A673 (cell line): ENCODE measurements around the gene KCNK7. TPM values are rescaled to one million over a fixed set of nuclear protein-coding genes. Genes with fewer than 3 reads are reported as not detected.
"Not testable (repeated sequence)": the region's sequence is repeated elsewhere in the genome, so short reads cannot be mapped to it uniquely, and the experiment has no call there.

Experiments used
- BruUV-seq: library from RNA; stranded (reverse); fragments of 400-500 nt; replicated peaks from 2 replicates; lab custom pipeline; 2021; lab: Mats Ljungman, UMichigan
- CTCF ChIA-PET: fragments of 300-600 bp; sonication (Branson Sonifier 250); formaldehyde crosslinking; loops from one replicate; lab custom pipeline; 2022; ENCODE audit warnings: antibody characterized with exemption; lab: Charles Lee
- POLR2A ChIA-PET: fragments of 300-600 bp; sonication (Branson Sonifier 250); formaldehyde crosslinking; loops from one replicate; lab custom pipeline; 2022; ENCODE audit warnings: antibody characterized with exemption; ENCODE audit not compliant: low non-redundant PET; lab: Charles Lee
- DNase-seq: peaks from one replicate; pipeline ENCODE4 v3.0.0-alpha.2; 2015; ENCODE audit warnings: low spot score
- H3K27ac ChIP-seq: fragments of 200-600 bp; sonication (generic); 2 replicates; pipeline ENCODE4 v1.5.1; 2016; ENCODE audit warnings: mixed run types, low read depth, mild to moderate bottlenecking, mixed read lengths, antibody characterized with exemption, low read length; ENCODE audit not compliant: poor library complexity, severe bottlenecking
- H3K27me3 ChIP-seq: fragments of 200-600 bp; sonication (generic); replicated peaks from 2 replicates; pipeline ENCODE4 v1.6.1; 2017; ENCODE audit warnings: mixed run types, low read depth, mild to moderate bottlenecking, mixed read lengths, antibody characterized with exemption, low read length; ENCODE audit not compliant: insufficient read depth, poor library complexity
- H3K36me3 ChIP-seq: fragments of 200-600 bp; sonication (generic); 2 replicates; pipeline ENCODE4 v1.6.1; 2016; ENCODE audit warnings: mixed run types, mild to moderate bottlenecking, mixed read lengths, antibody characterized with exemption, low read length; ENCODE audit not compliant: insufficient read depth, poor library complexity, severe bottlenecking
- H3K4me1 ChIP-seq: fragments of 200-600 bp; sonication (generic); 2 replicates; pipeline ENCODE4 v1.6.1; 2017; ENCODE audit warnings: mixed run types, mild to moderate bottlenecking, mixed read lengths, antibody characterized with exemption, low read length; ENCODE audit not compliant: insufficient read depth, poor library complexity, severe bottlenecking
- H3K4me3 ChIP-seq: fragments of 200-600 bp; sonication (generic); 2 replicates; pipeline ENCODE4 v1.5.1; 2016; ENCODE audit warnings: low read depth, mixed run types, mild to moderate bottlenecking, mixed read lengths, low read length; ENCODE audit not compliant: poor library complexity, severe bottlenecking
- H3K9me3 ChIP-seq: fragments of 200-600 bp; sonication (generic); 2 replicates; pipeline ENCODE4 v1.6.1; 2016; ENCODE audit warnings: mixed run types, low read depth, mild to moderate bottlenecking, mixed read lengths, antibody characterized with exemption, low read length; ENCODE audit not compliant: poor library complexity, severe bottlenecking
- EZH2 ChIP-seq: fragments of 200-600 bp; sonication (generic); IDR thresholded peaks from 2 replicates; pipeline ENCODE4 v1.6.1; 2017; ENCODE audit warnings: borderline replicate concordance, low read depth, mild to moderate bottlenecking, mixed read lengths, antibody characterized with exemption, low read length; ENCODE audit not compliant: poor library complexity, severe bottlenecking
- intact Hi-C: fragments of 100-400 bp; cut with micrococcal nuclease; formaldehyde crosslinking; loops from one replicate; pipeline ENCODE4 v1.10.0; 2022; ENCODE audit not compliant: unreplicated experiment
- total RNA-seq: library from RNA; stranded (reverse); gene quantifications from 2 replicates; pipeline ENCODE4 v1.2.3, GENCODE V29; 2021
- TF ChIP-seq, protein P1 (sequence below): fragments of 300-800, 200-600 bp; sonication (generic); conservative IDR thresholded peaks from 2 replicates; pipeline ENCODE4 v1.5.1; 2017; ENCODE audit warnings: low read depth, mild to moderate bottlenecking, antibody characterized with exemption, low read length, moderate library complexity, mixed read lengths

Gene KCNK7
- total RNA-seq, 1 experiment from 2014 or later = 2.3 TPM

DNA sequence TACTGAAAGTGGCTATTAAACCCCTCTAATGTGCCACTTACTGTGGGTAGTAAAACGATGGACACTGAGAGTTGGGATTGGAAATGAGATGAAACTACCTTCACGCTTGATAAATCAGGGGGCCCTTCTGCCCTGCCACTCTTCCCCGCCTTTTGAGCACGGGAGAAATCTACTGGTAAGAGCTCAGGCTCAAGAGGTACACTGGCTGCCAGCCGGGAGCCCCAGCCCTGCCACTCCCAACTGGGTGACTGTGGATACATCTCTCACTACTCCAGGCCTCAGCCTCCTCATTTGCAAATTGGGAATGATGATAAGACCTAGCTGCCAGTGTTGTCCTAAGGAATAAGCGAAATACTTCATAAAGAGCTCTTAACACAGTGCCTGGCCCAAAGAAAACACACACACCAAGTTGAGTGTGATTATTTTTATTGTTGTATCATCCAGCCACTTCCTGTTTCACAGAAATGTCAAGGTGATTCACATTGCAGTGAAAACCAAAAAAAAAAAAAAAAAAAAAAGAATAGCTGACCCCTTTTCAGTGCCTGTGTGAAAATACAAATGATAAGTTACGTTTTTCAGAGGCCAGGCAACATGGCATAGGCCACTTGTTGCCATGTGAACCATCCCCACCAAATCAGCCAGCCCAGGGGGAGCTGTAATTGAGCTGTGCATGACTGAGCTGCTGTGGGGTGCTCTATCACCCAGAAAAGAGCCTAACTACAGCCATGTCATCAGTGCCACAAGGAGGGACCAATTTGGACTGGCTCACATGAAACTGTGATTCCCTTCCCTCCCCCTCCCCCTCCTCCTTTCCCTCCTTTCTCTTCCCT is 29.8 kb downstream of the KCNK7 start:
- ChIA-PET CTCF (interaction anchor here (0.7 kb wide), 1 partner anchor 213 kb away, joined by 7 read pairs; no protein-coding TSS in a partner anchor), POLR2A (no interaction called here)
- Histone ChIP-seq H3K4me1 (peaks cover 10% of the 10 kb centered on the region), H3K4me3 (no peak overlapping the region), H3K27me3 (no peaks in the 10 kb centered on the region), H3K27ac (no peak overlapping the region), H3K9me3 (no peaks in the 10 kb centered on the region), H3K36me3 (peaks cover 6% of the 10 kb centered on the region)
- no peak for TF ChIP-seq EZH2
- TF ChIP-seq, protein P1, sequence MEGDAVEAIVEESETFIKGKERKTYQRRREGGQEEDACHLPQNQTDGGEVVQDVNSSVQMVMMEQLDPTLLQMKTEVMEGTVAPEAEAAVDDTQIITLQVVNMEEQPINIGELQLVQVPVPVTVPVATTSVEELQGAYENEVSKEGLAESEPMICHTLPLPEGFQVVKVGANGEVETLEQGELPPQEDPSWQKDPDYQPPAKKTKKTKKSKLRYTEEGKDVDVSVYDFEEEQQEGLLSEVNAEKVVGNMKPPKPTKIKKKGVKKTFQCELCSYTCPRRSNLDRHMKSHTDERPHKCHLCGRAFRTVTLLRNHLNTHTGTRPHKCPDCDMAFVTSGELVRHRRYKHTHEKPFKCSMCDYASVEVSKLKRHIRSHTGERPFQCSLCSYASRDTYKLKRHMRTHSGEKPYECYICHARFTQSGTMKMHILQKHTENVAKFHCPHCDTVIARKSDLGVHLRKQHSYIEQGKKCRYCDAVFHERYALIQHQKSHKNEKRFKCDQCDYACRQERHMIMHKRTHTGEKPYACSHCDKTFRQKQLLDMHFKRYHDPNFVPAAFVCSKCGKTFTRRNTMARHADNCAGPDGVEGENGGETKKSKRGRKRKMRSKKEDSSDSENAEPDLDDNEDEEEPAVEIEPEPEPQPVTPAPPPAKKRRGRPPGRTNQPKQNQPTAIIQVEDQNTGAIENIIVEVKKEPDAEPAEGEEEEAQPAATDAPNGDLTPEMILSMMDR = no peak
- no peak for DNase-seq
- BruUV-seq = no TSS peak
- intact Hi-C loops = no loop called here

DNA sequence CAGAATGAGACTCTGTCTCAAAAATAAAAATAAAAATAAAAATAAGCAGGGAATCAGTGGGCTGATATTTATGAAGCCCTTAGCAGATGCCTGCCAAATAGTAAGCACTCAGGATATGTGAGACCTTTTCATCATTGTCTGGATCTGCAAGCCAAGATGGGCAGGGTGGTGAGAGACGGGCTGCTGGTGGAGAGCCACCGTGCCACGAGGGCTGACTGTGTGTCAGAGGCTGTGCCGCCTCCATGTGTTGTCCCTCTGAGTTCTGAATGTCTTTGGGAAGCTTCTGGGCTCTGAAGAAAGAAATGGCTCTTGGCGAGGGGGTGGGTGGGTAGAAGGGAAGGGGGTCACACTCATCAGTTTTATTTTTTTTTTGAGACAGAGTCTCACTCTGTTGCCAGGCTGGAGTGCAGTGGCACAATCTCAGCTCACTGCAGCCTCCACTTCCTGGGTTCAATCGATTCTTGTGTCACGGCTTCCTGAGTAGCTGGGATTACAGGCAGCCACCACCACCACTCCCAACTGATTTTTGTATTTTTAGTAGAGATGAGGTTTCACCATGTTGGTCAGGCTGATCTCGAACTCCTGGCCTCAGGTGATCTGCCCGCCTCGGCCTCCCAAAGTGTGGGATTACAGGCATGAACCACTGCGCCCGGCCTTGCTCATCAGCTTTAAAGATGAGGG is 30.6 kb downstream of the KCNK7 start:
- CTCF ChIA-PET = not testable (repeated sequence)
- POLR2A ChIA-PET = interaction anchor here (0.7 kb wide), 1 partner anchor 258 kb away, joined by 6 read pairs; no protein-coding TSS in a partner anchor
- peaks cover 18% of the 10 kb centered on the region for H3K4me1 ChIP-seq

DNA sequence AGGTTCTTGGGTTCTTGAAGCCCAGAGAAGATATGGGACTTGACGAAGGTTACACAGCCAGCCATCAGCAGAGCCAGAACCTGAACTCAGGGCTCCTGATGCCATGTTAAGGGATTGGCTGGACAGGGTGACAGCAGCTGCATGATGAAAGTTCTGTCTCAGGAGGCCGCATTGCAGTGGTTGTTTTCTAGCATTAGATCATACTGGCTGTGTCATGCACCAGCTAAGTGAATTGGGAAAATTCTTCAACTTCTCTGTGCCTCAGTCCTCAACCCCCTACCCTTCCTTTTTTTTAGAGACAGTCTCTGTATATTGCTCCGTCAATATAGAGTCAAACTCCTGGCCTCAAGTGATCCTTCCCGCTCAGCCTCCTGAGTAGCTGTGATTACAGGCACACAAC is 32.0 kb downstream of the KCNK7 start:
- DNase-seq = no peak
- Histone ChIP-seq H3K4me1 (peaks cover 32% of the 10 kb centered on the region), H3K27me3 (no peaks in the 10 kb centered on the region), H3K27ac (no peak overlapping the region), H3K4me3 (no peak overlapping the region), H3K36me3 (peaks cover 6% of the 10 kb centered on the region), H3K9me3 (no peaks in the 10 kb centered on the region)
- BruUV-seq = no TSS peak
- ChIA-PET CTCF (no interaction called here), POLR2A (no interaction called here)
- intact Hi-C loops = no loop called here
- TF ChIP-seq EZH2 = no peak
- TF ChIP-seq, protein P1 = no peak

More for the DNA sequence above, 30.6 kb downstream of the KCNK7 start:
- H3K9me3 ChIP-seq, H3K4me3 ChIP-seq, BruUV-seq, intact Hi-C loops, DNase-seq, H3K36me3 ChIP-seq, H3K27me3 ChIP-seq, H3K27ac ChIP-seq: not testable (repeated sequence)
